ENCODE results near the gene TRIOBP.
"Not testable (repeated sequence)": the region's sequence is repeated elsewhere in the genome, so short reads cannot be mapped to it uniquely, and the experiment has no call there.

DNA sequence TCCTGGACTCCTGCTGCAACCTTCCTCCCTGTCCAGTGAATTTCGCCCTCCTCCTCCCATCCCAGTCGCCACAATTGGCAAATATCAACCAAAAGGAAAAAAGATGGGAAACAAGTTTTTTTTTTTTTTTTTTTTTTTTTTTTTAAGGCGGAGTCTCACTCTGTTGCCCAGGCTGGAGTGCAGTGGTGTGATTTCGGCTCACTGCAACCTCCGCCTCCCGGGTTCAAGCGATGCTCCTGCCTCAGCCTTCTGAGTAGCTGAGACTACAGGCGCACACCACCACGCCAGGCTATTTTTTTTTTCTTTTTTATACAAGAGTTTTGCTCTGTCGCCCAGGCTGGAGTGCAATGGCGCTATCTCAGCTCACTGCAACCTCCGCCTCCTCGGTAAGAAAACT is 590 bp upstream of the TRIOBP start:
- TF ChIP-seq, protein P1, sequence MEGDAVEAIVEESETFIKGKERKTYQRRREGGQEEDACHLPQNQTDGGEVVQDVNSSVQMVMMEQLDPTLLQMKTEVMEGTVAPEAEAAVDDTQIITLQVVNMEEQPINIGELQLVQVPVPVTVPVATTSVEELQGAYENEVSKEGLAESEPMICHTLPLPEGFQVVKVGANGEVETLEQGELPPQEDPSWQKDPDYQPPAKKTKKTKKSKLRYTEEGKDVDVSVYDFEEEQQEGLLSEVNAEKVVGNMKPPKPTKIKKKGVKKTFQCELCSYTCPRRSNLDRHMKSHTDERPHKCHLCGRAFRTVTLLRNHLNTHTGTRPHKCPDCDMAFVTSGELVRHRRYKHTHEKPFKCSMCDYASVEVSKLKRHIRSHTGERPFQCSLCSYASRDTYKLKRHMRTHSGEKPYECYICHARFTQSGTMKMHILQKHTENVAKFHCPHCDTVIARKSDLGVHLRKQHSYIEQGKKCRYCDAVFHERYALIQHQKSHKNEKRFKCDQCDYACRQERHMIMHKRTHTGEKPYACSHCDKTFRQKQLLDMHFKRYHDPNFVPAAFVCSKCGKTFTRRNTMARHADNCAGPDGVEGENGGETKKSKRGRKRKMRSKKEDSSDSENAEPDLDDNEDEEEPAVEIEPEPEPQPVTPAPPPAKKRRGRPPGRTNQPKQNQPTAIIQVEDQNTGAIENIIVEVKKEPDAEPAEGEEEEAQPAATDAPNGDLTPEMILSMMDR (IDR thresholded peaks at IDR 0.05): not testable (repeated sequence)
- TF ChIP-seq POLR2A (IDR thresholded peaks at IDR 0.05): not testable (repeated sequence)

All from Peyer's patch (tissue), 4 donors.